ENCODE measurements around the gene GFPT2. TPM values are rescaled to one million over a fixed set of nuclear protein-coding genes. Genes with fewer than 3 reads are reported as not detected.
A peak's percentile ranks its signal among the peaks of the same experiment; 100 is the strongest.

The GFPT2 gene
- total RNA-seq, 1 donor from 2014 or later: 20.4 TPM

- H3K36me3 ChIP-seq: peaks cover 9% of the 10 kb centered on the region
- no peaks in the 10 kb centered on the region for H3K27me3 ChIP-seq
- H3K9me3 ChIP-seq: no peaks in the 10 kb centered on the region
- intact Hi-C loops (cut with DNase I): no loop called here
- ATAC-seq (peak; percentile 7), DNase-seq (peak; percentile 46)
- H3K27ac ChIP-seq: no peak overlapping the region
- no peak overlapping the region for H3K4me3 ChIP-seq
- H3K4me1 ChIP-seq: no peaks in the 10 kb centered on the region
- TF ChIP-seq, protein P1, sequence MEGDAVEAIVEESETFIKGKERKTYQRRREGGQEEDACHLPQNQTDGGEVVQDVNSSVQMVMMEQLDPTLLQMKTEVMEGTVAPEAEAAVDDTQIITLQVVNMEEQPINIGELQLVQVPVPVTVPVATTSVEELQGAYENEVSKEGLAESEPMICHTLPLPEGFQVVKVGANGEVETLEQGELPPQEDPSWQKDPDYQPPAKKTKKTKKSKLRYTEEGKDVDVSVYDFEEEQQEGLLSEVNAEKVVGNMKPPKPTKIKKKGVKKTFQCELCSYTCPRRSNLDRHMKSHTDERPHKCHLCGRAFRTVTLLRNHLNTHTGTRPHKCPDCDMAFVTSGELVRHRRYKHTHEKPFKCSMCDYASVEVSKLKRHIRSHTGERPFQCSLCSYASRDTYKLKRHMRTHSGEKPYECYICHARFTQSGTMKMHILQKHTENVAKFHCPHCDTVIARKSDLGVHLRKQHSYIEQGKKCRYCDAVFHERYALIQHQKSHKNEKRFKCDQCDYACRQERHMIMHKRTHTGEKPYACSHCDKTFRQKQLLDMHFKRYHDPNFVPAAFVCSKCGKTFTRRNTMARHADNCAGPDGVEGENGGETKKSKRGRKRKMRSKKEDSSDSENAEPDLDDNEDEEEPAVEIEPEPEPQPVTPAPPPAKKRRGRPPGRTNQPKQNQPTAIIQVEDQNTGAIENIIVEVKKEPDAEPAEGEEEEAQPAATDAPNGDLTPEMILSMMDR (IDR thresholded peaks at IDR 0.05): no peak
Observed at GRCh38 chr5:180304431-180305375, 48.4 kb downstream of the GFPT2 start.

DNA sequence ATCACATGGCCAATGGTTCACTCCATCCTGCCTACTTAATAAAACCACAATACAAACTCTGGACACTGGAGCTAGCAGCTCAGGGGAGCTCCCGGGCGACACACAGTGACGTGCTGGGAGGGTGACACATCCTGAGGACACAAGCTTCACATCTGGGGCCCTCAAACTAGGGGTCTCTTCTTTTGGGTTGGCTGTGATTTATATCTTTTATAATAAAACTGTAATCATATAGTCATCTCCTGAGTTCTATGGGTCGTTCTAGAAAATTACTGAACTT, 49.2 kb downstream of the GFPT2 start:
- Histone ChIP-seq H3K27ac (no peak overlapping the region), H3K4me3 (no peak overlapping the region), H3K9me3 (no peaks in the 10 kb centered on the region), H3K27me3 (no peaks in the 10 kb centered on the region), H3K36me3 (peaks cover 9% of the 10 kb centered on the region), H3K4me1 (no peaks in the 10 kb centered on the region)
- ATAC-seq: no peak
- TF ChIP-seq, protein P1 (IDR thresholded peaks at IDR 0.05): no peak
- intact Hi-C loops (cut with DNase I): no loop called here
- DNase-seq: no peak

GRCh38 chr5:180303226-180304015, 49.7 kb downstream of the GFPT2 start:
- Histone ChIP-seq H3K9me3 (no peaks in the 10 kb centered on the region), H3K27ac (no peak overlapping the region), H3K4me3 (no peak overlapping the region), H3K27me3 (no peaks in the 10 kb centered on the region), H3K36me3 (peaks cover 9% of the 10 kb centered on the region), H3K4me1 (no peaks in the 10 kb centered on the region)
- TF ChIP-seq, protein P1 (IDR thresholded peaks at IDR 0.05): no peak
- no peak for ATAC-seq
- DNase-seq: peak; percentile 55
- intact Hi-C loops (cut with DNase I): no loop called here

GRCh38 chr5:180302256-180302655, 50.9 kb downstream of the GFPT2 start:
- DNase-seq (peak; percentile 34), ATAC-seq (no peak)
- H3K27me3 ChIP-seq: no peaks in the 10 kb centered on the region
- no peaks in the 10 kb centered on the region for H3K4me1 ChIP-seq
- H3K36me3 ChIP-seq: peaks cover 9% of the 10 kb centered on the region
- H3K9me3 ChIP-seq: no peaks in the 10 kb centered on the region
- TF ChIP-seq, protein P1 (IDR thresholded peaks at IDR 0.05): no peak
- H3K27ac ChIP-seq: no peak overlapping the region
- intact Hi-C loops (cut with DNase I): no loop called here
- H3K4me3 ChIP-seq: no peak overlapping the region

DNA sequence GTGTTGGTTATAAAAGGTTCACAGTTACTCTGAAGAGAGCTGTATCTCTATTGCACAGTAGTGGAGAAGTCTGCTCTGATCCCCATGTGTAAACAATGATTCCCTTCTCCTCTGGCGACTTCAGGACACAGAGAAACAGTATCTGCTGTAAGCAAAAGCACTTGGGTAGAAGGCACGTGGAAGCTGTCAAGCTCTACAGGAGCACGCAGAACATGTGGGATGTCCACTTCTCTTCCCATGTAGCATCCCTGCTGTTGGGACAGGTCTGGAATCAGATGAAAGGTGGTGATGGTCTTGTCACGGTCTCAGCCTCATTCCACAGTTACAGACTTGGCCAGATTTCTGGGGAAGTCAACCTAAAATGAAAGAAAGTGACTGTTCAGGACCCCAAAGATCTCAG, 51.9 kb downstream of the GFPT2 start:
- TF ChIP-seq, protein P1 (IDR thresholded peaks at IDR 0.05): no peak
- no peaks in the 10 kb centered on the region for H3K27me3 ChIP-seq
- H3K27ac ChIP-seq: no peak overlapping the region
- no peaks in the 10 kb centered on the region for H3K9me3 ChIP-seq
- intact Hi-C loops (cut with DNase I): no loop called here
- no peak overlapping the region for H3K4me3 ChIP-seq
- ATAC-seq (no peak), DNase-seq (no peak)
- H3K36me3 ChIP-seq: peaks cover 9% of the 10 kb centered on the region
- H3K4me1 ChIP-seq: no peaks in the 10 kb centered on the region

Data from upper lobe of right lung (tissue), 1 donor.